ENCODE data around the gene CENPO.

Gene CENPO

GRCh38 chr2:24863641-24864040 is 70.4 kb downstream of the CENPO start:
- ATAC-seq, result no peak
- no peak for DNase-seq

GRCh38 chr2:24866946-24867345 is 73.7 kb downstream of the CENPO start:
- ATAC-seq (no peak), DNase-seq (no peak)

- ATAC-seq (no peak), DNase-seq (no peak)
These were observed 77.2 kb downstream of the CENPO start for GRCh38 chr2:24870440-24870839.

GRCh38 chr2:24870891-24871705 is 77.9 kb downstream of the CENPO start:
- DNase-seq, result no peak
- ATAC-seq, result no peak

- DNase-seq (no peak), ATAC-seq (no peak)
These were observed 78.7 kb downstream of the CENPO start for GRCh38 chr2:24871852-24872333.

Measured in stimulated activated naive CD8-positive, alpha-beta T cell treated with anti-CD3 and anti-CD28 coated beads, Interleukin-15, Interleukin-2, amounts not matched to agents 100 U/mL and 50 U/mL, for 24 hours (primary cell).